Measurements from ENCODE around the gene GRM8.

Gene GRM8

GRCh38 chr7:127214956-127215718 is 37.6 kb downstream of the GRM8 start:
- no peak for DNase-seq (ENCODE audit: low read depth)
- no peak overlapping the region for H3K4me3 ChIP-seq (ENCODE audit: control insufficient read depth, low read depth, low read length)
- TF ChIP-seq, protein P1, sequence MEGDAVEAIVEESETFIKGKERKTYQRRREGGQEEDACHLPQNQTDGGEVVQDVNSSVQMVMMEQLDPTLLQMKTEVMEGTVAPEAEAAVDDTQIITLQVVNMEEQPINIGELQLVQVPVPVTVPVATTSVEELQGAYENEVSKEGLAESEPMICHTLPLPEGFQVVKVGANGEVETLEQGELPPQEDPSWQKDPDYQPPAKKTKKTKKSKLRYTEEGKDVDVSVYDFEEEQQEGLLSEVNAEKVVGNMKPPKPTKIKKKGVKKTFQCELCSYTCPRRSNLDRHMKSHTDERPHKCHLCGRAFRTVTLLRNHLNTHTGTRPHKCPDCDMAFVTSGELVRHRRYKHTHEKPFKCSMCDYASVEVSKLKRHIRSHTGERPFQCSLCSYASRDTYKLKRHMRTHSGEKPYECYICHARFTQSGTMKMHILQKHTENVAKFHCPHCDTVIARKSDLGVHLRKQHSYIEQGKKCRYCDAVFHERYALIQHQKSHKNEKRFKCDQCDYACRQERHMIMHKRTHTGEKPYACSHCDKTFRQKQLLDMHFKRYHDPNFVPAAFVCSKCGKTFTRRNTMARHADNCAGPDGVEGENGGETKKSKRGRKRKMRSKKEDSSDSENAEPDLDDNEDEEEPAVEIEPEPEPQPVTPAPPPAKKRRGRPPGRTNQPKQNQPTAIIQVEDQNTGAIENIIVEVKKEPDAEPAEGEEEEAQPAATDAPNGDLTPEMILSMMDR (conservative IDR thresholded peaks at IDR 0.05; ENCODE audit: control insufficient read depth, insufficient read depth, low read depth, low read length), result no peak

- no peak overlapping the region for H3K4me3 ChIP-seq (ENCODE audit: control insufficient read depth, low read depth, low read length)
- DNase-seq (ENCODE audit: low read depth), result no peak
- TF ChIP-seq, protein P1 (conservative IDR thresholded peaks at IDR 0.05; ENCODE audit: control insufficient read depth, insufficient read depth, low read depth, low read length), result no peak
Measured at GRCh38 chr7:127209886-127210285, 42.9 kb downstream of the GRM8 start.

DNA sequence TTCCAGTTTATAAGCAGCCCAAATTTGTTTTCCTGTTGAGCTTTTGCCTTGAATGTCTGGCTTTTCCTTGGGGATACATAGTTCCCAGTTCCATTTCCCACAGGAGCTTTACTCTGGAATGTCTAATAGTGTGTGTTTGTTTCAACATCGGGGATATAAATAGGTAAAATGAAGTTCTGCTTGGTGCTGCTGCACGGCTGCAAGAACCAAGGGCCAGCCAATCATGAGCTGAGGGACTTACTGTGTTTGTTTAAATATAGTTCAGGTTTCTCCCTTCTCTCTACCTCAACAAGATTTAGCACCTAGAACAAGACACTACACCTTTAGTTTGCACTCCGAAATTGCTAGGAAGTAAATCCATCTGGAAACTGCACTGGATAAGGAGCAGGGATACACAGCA is 43.9 kb downstream of the GRM8 start:
- DNase-seq (ENCODE audit: low read depth), result no peak
- TF ChIP-seq, protein P1 (conservative IDR thresholded peaks at IDR 0.05; ENCODE audit: control insufficient read depth, insufficient read depth, low read depth, low read length), result no peak
- no peak overlapping the region for H3K4me3 ChIP-seq (ENCODE audit: control insufficient read depth, low read depth, low read length)

GRCh38 chr7:127208351-127208750 is 44.4 kb downstream of the GRM8 start:
- TF ChIP-seq, protein P1 (conservative IDR thresholded peaks at IDR 0.05; ENCODE audit: control insufficient read depth, insufficient read depth, low read depth, low read length), result no peak
- no peak overlapping the region for H3K4me3 ChIP-seq (ENCODE audit: control insufficient read depth, low read depth, low read length)

GRCh38 chr7:127207806-127208205 is 44.9 kb downstream of the GRM8 start:
- DNase-seq (ENCODE audit: low read depth), result no peak
- TF ChIP-seq, protein P1 (conservative IDR thresholded peaks at IDR 0.05; ENCODE audit: control insufficient read depth, insufficient read depth, low read depth, low read length), result no peak
- no peak overlapping the region for H3K4me3 ChIP-seq (ENCODE audit: control insufficient read depth, low read depth, low read length)

More at GRCh38 chr7:127208351-127208750, 44.4 kb downstream of the GRM8 start:
- no peak for DNase-seq (ENCODE audit: low read depth)

DNA sequence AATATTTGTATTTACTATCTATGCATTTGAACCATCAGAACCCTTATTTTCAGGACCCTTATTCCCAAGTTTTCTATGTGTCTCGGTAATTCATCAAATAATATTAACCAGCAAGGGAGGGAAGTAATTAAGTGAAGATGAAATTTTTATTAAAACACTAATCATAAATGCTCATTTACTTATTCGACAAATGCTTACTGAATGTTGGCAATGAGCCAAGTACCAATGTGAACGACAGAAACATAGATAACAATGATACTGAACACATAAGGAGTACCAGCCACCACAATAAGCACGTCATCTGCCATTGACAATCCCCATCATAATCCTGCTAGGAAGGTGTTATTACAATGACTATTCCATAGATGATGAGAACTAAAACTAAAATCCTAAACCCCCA is 45.5 kb downstream of the GRM8 start:
- H3K4me3 ChIP-seq (ENCODE audit: control insufficient read depth, low read depth, low read length), result no peak overlapping the region
- TF ChIP-seq, protein P1 (conservative IDR thresholded peaks at IDR 0.05; ENCODE audit: control insufficient read depth, insufficient read depth, low read depth, low read length), result no peak

More for the DNA sequence above, 45.5 kb downstream of the GRM8 start:
- no peak for DNase-seq (ENCODE audit: low read depth)
